NB4 (cell line): ENCODE data around the gene ALDH16A1.

Experiments
- DNase-seq: peaks from one replicate; pipeline ENCODE4 v3.0.0; 2010; ENCODE audit warnings: low read depth
- H3K4me3 ChIP-seq: one replicate; pipeline ENCODE4 v1.5.1; 2011; ENCODE audit warnings: mild to moderate bottlenecking, low read depth, low read length, moderate library complexity
- MAX ChIP-seq: IDR thresholded peaks from 2 replicates; pipeline ENCODE4 v1.6.1; 2011; ENCODE audit warnings: low read depth, low read length
- MYC ChIP-seq: IDR thresholded peaks from 2 replicates; pipeline ENCODE4 v1.6.1; 2011; ENCODE audit warnings: low read depth, low read length
- POLR2A ChIP-seq: IDR thresholded peaks from 2 replicates; pipeline ENCODE4 v1.6.1; 2011; ENCODE audit warnings: mild to moderate bottlenecking; ENCODE audit not compliant: insufficient read length; ENCODE audit errors: extremely low read depth
- TF ChIP-seq, protein P1 (sequence below): IDR thresholded peaks from one replicate; pipeline ENCODE4 v1.5.1; 2012; ENCODE audit warnings: low read depth, low read length

The ALDH16A1 gene

DNA sequence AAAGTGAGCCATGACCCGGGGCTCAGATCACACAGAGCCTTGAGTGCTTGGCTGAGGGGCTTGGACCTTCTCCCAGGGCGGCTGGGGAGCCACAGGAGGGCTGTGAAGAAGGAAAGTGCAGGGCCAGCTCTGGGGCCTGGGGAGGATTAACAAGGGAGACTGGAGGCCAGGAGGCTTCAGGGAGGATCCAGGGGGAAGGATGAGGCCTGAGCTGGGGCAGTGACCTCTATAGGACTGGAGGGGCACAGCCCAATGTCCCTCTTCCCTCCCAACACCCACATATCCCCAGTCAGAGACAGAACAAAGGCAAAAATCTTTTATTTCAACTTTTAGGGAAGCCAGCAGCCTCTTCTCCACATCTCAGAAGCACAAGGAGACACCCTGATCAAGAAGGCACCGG, 7.0 kb upstream of the ALDH16A1 start:
- no peak for DNase-seq
- H3K4me3 ChIP-seq: no peak overlapping the region
- TF ChIP-seq POLR2A (no peak), MAX (no peak), MYC (no peak)
- TF ChIP-seq, protein P1, sequence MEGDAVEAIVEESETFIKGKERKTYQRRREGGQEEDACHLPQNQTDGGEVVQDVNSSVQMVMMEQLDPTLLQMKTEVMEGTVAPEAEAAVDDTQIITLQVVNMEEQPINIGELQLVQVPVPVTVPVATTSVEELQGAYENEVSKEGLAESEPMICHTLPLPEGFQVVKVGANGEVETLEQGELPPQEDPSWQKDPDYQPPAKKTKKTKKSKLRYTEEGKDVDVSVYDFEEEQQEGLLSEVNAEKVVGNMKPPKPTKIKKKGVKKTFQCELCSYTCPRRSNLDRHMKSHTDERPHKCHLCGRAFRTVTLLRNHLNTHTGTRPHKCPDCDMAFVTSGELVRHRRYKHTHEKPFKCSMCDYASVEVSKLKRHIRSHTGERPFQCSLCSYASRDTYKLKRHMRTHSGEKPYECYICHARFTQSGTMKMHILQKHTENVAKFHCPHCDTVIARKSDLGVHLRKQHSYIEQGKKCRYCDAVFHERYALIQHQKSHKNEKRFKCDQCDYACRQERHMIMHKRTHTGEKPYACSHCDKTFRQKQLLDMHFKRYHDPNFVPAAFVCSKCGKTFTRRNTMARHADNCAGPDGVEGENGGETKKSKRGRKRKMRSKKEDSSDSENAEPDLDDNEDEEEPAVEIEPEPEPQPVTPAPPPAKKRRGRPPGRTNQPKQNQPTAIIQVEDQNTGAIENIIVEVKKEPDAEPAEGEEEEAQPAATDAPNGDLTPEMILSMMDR: no peak

DNA sequence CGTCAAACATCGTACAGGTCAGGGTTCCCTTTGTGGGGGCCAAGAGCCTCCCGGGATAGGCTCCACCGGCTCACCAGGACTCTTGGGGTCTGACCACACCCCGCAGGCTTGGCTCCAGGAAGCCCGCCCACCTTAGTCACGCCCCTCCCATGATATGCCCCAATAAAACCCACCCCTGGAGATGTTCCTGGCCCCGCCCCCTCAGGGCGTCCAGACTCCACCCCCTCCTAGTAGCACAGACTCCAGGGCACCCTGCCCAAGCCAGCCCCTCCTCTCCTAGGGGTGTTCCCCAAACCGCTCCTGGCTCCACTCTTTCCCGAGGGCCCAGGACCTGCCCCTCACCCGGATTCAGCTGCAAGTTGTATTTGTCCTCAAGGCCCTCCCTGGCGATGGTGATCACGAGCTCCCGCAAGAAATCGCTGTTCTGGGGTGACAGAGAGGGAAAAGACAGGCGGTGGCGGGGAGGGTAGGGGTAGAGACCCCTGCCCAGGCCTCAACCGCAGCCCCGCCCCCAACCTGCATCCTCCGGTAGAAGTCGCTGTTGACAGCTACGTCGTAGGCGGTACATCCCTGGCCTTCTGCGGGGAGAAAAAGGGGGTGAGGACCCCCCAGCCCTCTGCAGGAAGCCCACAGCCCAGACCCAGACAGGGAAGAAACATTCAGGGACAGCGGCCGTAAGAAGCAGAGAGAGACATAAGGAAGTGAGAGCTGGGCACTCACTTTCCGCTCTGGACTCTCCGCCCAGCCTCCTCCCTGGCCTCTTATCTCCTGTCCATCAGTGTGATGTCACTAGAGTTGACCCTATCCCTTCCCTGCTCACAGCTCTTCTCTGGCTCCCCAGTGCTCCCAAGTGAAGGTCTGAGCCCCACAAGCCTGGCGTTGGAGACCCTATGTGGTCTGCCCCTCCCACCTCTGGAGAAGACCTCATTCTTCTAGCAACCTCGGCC, 5.3 kb upstream of the ALDH16A1 start:
- DNase-seq: peak; percentile 48
- H3K4me3 ChIP-seq: no peak overlapping the region
- TF ChIP-seq POLR2A (no peak), MYC (no peak), MAX (no peak)
- TF ChIP-seq, protein P1: no peak

- DNase-seq: no peak
- no peak for TF ChIP-seq POLR2A
- TF ChIP-seq MYC: no peak
- TF ChIP-seq, protein P1: no peak
- TF ChIP-seq MAX: no peak
- H3K4me3 ChIP-seq: no peak overlapping the region
Measured at GRCh38 chr19:49448432-49448786, 4.6 kb upstream of the ALDH16A1 start.

DNA sequence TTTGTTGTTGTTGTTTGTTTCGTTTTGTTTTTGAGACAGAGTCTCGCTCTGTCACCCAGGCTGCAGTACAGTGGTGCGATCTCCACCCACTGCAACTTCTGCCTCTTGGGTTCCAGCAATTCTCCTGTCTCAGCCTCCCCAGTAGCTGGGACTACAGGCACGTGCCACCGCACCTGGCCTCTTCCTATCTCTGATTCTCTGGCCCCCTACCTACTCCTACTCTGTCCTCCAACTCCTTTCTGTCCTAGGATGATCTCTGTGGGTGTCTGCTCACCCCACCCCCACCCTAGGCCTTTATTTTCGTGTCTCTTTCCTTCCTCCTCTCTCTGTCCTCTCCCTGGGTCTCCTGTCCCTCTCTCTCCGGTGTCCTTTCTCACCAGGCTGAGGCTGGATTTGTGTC, 2.6 kb upstream of the ALDH16A1 start:
- DNase-seq: no peak
- TF ChIP-seq MYC: no peak
- no peak for TF ChIP-seq POLR2A
- TF ChIP-seq MAX: no peak
- TF ChIP-seq, protein P1: no peak
- peak overlapping the region; percentile 99 for H3K4me3 ChIP-seq

- DNase-seq: peak; percentile 99
- TF ChIP-seq MAX: peak; percentile 79
- TF ChIP-seq, protein P1: no peak
- TF ChIP-seq POLR2A: peak; percentile 88
- peak; percentile 81 for TF ChIP-seq MYC
Measured at GRCh38 chr19:49451430-49452181, 1.4 kb upstream of the ALDH16A1 start, which contains the start of gene PIH1D1. Gene PIH1D1 (minus strand): TSS chr19:49451814. CDS start chr19:49451574, 240 bp downstream.

More at GRCh38 chr19:49451430-49452181, 1.4 kb upstream of the ALDH16A1 start, which contains the start of gene PIH1D1:
- peak within 1 kb of the TSS; percentile 99 for H3K4me3 ChIP-seq
